GM23338 (cell line): Measurements from ENCODE around the gene ENTHD1. TPM values are rescaled to one million over a fixed set of nuclear protein-coding genes. Genes with fewer than 3 reads are reported as not detected.

ENCODE experiments used
- ATAC-seq: fragments of 200-7000 bp; cut with Tn5 transposase; 3 replicates; pipeline ENCODE4 v1.9.1; 2020
- DNase-seq: peaks from one replicate; pipeline ENCODE4 v3.0.0-alpha.2; 2015; ENCODE audit warnings: low spot score
- H2AFZ ChIP-seq: fragments of 200-600 bp; sonication (generic); 2 replicates; pipeline ENCODE4 v1.8.0; 2016; ENCODE audit warnings: antibody characterized with exemption, mild to moderate bottlenecking, moderate library complexity
- H3F3A ChIP-seq: fragments of 200-600 bp; sonication (generic); replicated peaks from 2 replicates; pipeline ENCODE4 v1.8.0; 2017; ENCODE audit warnings: antibody characterized with exemption, mixed run types, low read depth
- H3K27ac ChIP-seq: fragments of 200-600 bp; sonication (generic); 2 replicates; pipeline ENCODE4 v1.6.1; 2016; ENCODE audit warnings: low read depth
- H3K27me3 ChIP-seq: fragments of 200-600 bp; sonication (generic); 2 replicates; pipeline ENCODE4 v1.8.0; 2016; ENCODE audit warnings: mild to moderate bottlenecking, mixed run types, moderate library complexity; ENCODE audit not compliant: insufficient read depth
- H3K36me3 ChIP-seq: fragments of 200-600 bp; sonication (generic); 2 replicates; pipeline ENCODE4 v1.8.0; 2016; ENCODE audit warnings: mild to moderate bottlenecking; ENCODE audit not compliant: insufficient read depth
- H3K4me1 ChIP-seq: fragments of 200-600 bp; sonication (generic); 2 replicates; pipeline ENCODE4 v1.8.0; 2016; ENCODE audit warnings: mild to moderate bottlenecking, moderate library complexity; ENCODE audit not compliant: insufficient read depth
- H3K4me2 ChIP-seq: fragments of 200-600 bp; sonication (generic); 2 replicates; pipeline ENCODE4 v1.7.1; 2017; ENCODE audit warnings: mixed run types
- H3K4me3 ChIP-seq: fragments of 200-600 bp; sonication (generic); 2 replicates; pipeline ENCODE4 v1.6.1; 2016; ENCODE audit warnings: mixed run types
- H3K79me2 ChIP-seq: fragments of 200-600 bp; sonication (generic); replicated peaks from 2 replicates; pipeline ENCODE4 v1.8.0; 2017; ENCODE audit warnings: mild to moderate bottlenecking; ENCODE audit not compliant: insufficient read depth
- H3K9me2 ChIP-seq: fragments of 200-600 bp; sonication (generic); 2 replicates; pipeline ENCODE4 v1.8.0; 2017; ENCODE audit not compliant: insufficient read depth
- H4K20me1 ChIP-seq: fragments of 200-600 bp; sonication (generic); replicated peaks from 2 replicates; pipeline ENCODE4 v1.8.0; 2017; ENCODE audit warnings: mild to moderate bottlenecking; ENCODE audit not compliant: insufficient read depth
- H3K27ac Mint-ChIP-seq: 2 replicates; pipeline ENCODE4 v1.8.0; 2020; ENCODE audit warnings: inconsistent platforms, mild to moderate bottlenecking, moderate library complexity, mixed read lengths
- H3K27me3 Mint-ChIP-seq: 3 replicates; pipeline ENCODE4 v1.8.0; 2022; ENCODE audit warnings: low read depth, mild to moderate bottlenecking, moderate library complexity, mixed read lengths, inconsistent platforms; ENCODE audit not compliant: insufficient read depth, poor library complexity
- H3K36me3 Mint-ChIP-seq: 3 replicates; pipeline ENCODE4 v1.8.0; 2021; ENCODE audit warnings: low read depth, mild to moderate bottlenecking, inconsistent platforms, moderate library complexity, mixed read lengths
- H3K4me1 Mint-ChIP-seq: 3 replicates; pipeline ENCODE4 v1.8.0; 2020; ENCODE audit warnings: mild to moderate bottlenecking, inconsistent platforms, mixed read lengths
- H3K4me3 Mint-ChIP-seq: 3 replicates; pipeline ENCODE4 v1.8.0; 2021; ENCODE audit warnings: moderate library complexity, mild to moderate bottlenecking, inconsistent platforms, mixed read lengths
- H3K9me3 Mint-ChIP-seq: 3 replicates; pipeline ENCODE4 v1.8.0; 2020; ENCODE audit warnings: moderate library complexity, mild to moderate bottlenecking, inconsistent platforms, mixed read lengths
- CREB1 ChIP-seq: fragments of 250-450 bp; sonication (Bioruptor Pico); IDR thresholded peaks from 2 replicates; pipeline ENCODE4 v1.5.0; 2020; ENCODE audit warnings: low read depth, mild to moderate bottlenecking, moderate library complexity
- CTCF ChIP-seq, 2 experiments: fragments of 200-600 bp in 1 of 2; sonication (generic) in 1 of 2; conservative IDR thresholded peaks; 2 replicates each; pipeline versions ENCODE4 v1.5.1 to v1.6.1; 2016 to 2017; ENCODE audit warnings: antibody characterized with exemption in 2 of 2, low read depth in 2 of 2, mild to moderate bottlenecking in 2 of 2, moderate library complexity in 1 of 2
- ETS1 ChIP-seq: IDR thresholded peaks from 2 replicates; pipeline ENCODE4 v1.6.1; 2016; ENCODE audit warnings: antibody characterized with exemption
- EZH2 ChIP-seq: fragments of 200-600 bp; sonication (generic); IDR thresholded peaks from one replicate; pipeline ENCODE4 v1.8.0; 2017; ENCODE audit warnings: antibody characterized with exemption, mild to moderate bottlenecking, low read depth; ENCODE audit not compliant: unreplicated experiment
- EZH2phosphoT487 ChIP-seq: fragments of 200-600 bp; sonication (generic); IDR thresholded peaks from one replicate; pipeline ENCODE4 v1.8.1; 2018; ENCODE audit warnings: antibody characterized with exemption; ENCODE audit not compliant: unreplicated experiment
- JUNB ChIP-seq: IDR thresholded peaks from one replicate; pipeline ENCODE4 v1.6.1; 2016; ENCODE audit warnings: antibody characterized with exemption; ENCODE audit not compliant: unreplicated experiment
- NANOG ChIP-seq: IDR thresholded peaks from 2 replicates; pipeline ENCODE4 v1.6.1; 2016; ENCODE audit warnings: antibody characterized with exemption, borderline replicate concordance
- POLR2AphosphoS5 ChIP-seq: IDR thresholded peaks from 2 replicates; pipeline ENCODE4 v1.6.1; 2016; ENCODE audit warnings: antibody characterized with exemption, low read depth
- REST ChIP-seq: IDR thresholded peaks from one replicate; pipeline ENCODE4 v1.6.1; 2018; ENCODE audit warnings: antibody characterized with exemption; ENCODE audit not compliant: unreplicated experiment
- STAT1 ChIP-seq: IDR thresholded peaks from one replicate; pipeline ENCODE4 v1.6.1; 2016; ENCODE audit warnings: antibody characterized with exemption; ENCODE audit not compliant: unreplicated experiment
- ZNF114 ChIP-seq: fragments of 250-450 bp; sonication (Bioruptor Pico); IDR thresholded peaks from 2 replicates; pipeline ENCODE4 v1.5.0; 2020; ENCODE audit warnings: mild to moderate bottlenecking, moderate library complexity
- ZNF331 ChIP-seq: fragments of 250-450 bp; sonication (Bioruptor Pico); IDR thresholded peaks from 2 replicates; pipeline ENCODE4 v1.5.0; 2020; ENCODE audit warnings: low read depth, mild to moderate bottlenecking, moderate library complexity
- polyA plus RNA-seq: library from polyadenylated mRNA; unstranded; fragments of >200 nt; fragmentation: Nextera tagmentation; extraction: Ambion mirVana; gene quantifications from 2 replicates; pipeline ENCODE4 v1.2.1, GENCODE V29; 2016
- total RNA-seq: library from RNA; depleted of rRNA; stranded (reverse); fragments of >200 nt; shearing (Covaris generic); gene quantifications from 2 replicates; pipeline ENCODE4 v1.2.3, GENCODE V29; 2014

Gene ENTHD1
- total and polyA plus RNA-seq, 2 experiments from 2014 or later, result not detected

DNA sequence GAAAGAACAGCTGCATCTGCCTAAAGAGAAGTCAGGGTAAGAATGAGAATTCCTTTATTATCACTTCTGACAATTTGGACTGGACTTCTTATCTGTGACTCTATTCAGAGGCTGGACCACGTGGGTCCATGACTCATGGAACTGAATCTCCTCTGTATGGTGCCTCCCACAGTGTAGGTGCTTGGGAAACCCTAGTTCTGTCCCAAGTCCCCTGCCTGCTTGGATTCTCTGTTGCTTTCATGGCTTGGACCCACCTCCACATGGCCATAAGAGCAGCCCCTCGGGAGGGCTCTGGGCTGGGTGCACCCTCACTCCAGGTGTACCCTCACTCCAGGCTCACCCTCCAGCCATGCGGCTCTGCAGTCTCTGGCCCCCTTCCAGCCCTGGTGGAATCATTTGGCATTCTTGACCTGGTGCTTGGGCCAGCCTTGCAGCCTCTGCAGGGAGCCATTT lies 169.6 kb downstream of the ENTHD1 start (continued):
- TF ChIP-seq POLR2AphosphoS5 (no peak), ZNF114 (no peak), ETS1 (no peak), EZH2 (no peak), CREB1 (CRISPR knock-in tag) (no peak), NANOG (no peak)

- H3K27ac Mint-ChIP-seq, result no peak overlapping the region
- TF ChIP-seq CREB1 (CRISPR knock-in tag), result no peak
- no peak for TF ChIP-seq STAT1
- TF ChIP-seq ZNF331 (CRISPR knock-in tag), result no peak
- TF ChIP-seq EZH2, result no peak
- no peak for TF ChIP-seq ZNF114
- TF ChIP-seq POLR2AphosphoS5, result no peak
- no peak for TF ChIP-seq REST
- no peak for TF ChIP-seq CTCF (conservative IDR thresholded peaks at IDR 0.05; ENCODE audit: low read depth in 2 of 2)
- TF ChIP-seq NANOG, result no peak
- TF ChIP-seq JUNB, result no peak
- TF ChIP-seq EZH2phosphoT487, result no peak
- no peak for TF ChIP-seq ETS1
Observed at GRCh38 chr22:39723463-39723862, 170.1 kb downstream of the ENTHD1 start.

More at GRCh38 chr22:39723463-39723862, 170.1 kb downstream of the ENTHD1 start:
- no peaks in the 10 kb centered on the region for H3K4me1 ChIP-seq
- ATAC-seq, result no peak
- H3K4me2 ChIP-seq, result no peak overlapping the region
- no peaks in the 10 kb centered on the region for H3F3A ChIP-seq
- H2AFZ ChIP-seq, result no peak overlapping the region
- H3K79me2 ChIP-seq, result no peaks in the 10 kb centered on the region
- no peaks in the 10 kb centered on the region for H3K9me2 ChIP-seq
- no peaks in the 10 kb centered on the region for H3K36me3 Mint-ChIP-seq
- H4K20me1 ChIP-seq, result no peaks in the 10 kb centered on the region
- no peaks in the 10 kb centered on the region for H3K27me3 ChIP-seq
- H3K27ac ChIP-seq, result no peak overlapping the region
- peaks cover 9% of the 10 kb centered on the region for H3K27me3 Mint-ChIP-seq
- H3K4me3 Mint-ChIP-seq, result no peak overlapping the region
- peaks cover 12% of the 10 kb centered on the region for H3K4me1 Mint-ChIP-seq
- no peak overlapping the region for H3K4me3 ChIP-seq
- no peaks in the 10 kb centered on the region for H3K9me3 Mint-ChIP-seq
- DNase-seq, result no peak
- no peaks in the 10 kb centered on the region for H3K36me3 ChIP-seq
